GM21529 (cell line): Measurements from ENCODE around the gene EFNB2.

Source experiments
- ATAC-seq: cut with Tn5 transposase; IDR thresholded peaks from one replicate; pipeline ENCODE4 v1.9.1; 2021; ENCODE audit not compliant: unreplicated experiment

Gene EFNB2

DNA sequence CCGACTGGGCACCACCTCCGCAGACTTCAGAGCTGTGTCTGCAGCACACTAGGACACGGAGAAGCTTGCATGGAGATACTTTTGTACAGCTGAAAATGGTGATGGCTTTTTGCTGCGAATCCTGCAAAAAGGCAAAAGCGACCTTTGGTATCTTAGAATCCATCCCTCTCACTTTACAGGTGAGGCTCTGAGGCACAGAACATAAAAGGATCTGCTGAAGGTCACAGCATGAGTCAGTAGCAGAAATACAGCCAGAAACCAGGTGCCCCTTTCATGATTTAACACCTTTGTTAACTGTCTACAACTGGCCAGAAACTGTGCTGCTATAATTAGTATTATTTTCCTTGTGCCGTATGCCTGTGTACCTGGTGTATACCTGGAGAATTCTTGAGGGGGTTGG is 48.3 kb downstream of the EFNB2 start:
- no peak for ATAC-seq

DNA sequence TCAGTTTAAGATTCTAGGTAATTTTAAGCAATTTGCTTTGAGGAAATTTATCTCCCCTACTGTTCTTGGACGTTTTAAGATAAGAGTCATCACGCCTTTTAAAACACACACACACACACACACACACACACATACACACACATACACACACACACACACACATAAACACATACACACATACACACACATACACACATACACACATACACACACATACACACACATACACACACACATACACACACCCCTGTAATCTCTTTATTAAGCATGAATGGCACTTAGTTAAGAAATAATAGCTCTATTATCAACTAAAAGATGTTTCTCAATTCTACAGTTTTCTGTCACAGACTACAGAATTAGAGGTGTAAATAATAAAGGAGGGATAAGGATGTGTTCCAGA is 49.2 kb downstream of the EFNB2 start:
- ATAC-seq, result no peak

DNA sequence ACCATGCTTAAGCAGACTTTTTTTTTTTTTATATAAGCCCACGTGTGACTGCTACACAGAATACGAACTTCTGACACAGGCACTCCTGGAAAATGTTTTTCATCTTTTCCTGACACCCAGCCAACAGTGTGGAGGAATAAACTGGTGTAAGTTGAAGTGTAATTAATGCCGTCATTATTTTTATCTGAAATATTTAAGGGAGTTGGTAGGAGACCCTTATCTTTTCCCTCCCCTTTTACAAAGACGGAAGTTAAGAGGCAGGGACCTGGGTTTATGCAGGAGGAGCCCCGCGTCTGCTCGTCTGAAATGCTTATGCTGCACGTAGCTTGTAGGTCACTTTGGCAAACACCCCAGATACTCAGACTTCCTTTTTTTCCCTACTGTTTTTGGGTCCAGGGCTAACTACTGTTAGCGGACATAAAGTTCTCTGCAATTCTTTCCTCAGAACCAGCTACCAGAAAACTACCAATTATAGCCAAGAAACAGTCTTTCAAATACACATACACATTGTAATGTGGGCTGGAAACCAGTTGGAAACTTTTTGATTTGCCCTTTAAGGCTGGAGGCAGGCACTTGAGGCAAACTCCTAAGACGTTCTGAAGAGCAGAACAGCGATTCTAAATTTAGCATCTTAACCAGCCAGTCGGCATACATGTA is 50.8 kb downstream of the EFNB2 start:
- ATAC-seq, result no peak

DNA sequence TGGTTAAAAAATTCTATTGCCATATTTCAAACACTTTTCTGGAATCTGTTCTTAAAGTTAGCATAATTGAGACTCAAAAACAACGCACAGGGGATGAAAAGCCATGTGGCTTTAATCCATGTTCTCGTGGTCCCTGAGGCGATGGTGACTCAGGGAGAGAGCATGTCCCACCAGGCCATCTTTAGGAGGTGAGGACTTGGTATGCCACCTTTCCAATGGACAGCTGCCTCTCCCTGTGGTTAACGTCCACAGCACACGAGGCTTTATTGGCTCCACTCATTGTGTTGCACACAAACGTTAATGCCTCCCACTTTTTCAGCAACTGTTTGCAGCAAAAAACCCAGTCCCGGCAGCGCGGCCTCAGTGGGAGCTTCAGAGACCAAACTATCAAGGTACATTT is 51.4 kb downstream of the EFNB2 start:
- no peak for ATAC-seq

DNA sequence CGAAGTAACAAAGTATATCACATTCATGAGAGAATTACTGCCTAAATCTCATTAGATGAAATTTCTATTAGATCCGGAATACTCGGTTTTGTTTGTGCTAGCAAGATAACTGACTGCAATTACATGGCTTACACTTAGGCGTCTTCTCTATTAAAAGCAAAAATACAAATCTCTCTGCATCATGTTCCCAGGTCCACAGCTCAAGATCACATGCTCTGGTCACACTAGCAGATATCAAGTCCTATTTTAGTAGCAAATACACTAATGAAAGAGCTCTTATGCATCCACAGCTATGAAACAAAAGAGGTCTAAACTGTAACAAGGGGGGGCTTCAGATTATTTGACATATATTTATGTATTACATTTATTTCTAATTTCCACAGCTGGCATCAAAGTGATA is 53.5 kb downstream of the EFNB2 start:
- ATAC-seq, result no peak

DNA sequence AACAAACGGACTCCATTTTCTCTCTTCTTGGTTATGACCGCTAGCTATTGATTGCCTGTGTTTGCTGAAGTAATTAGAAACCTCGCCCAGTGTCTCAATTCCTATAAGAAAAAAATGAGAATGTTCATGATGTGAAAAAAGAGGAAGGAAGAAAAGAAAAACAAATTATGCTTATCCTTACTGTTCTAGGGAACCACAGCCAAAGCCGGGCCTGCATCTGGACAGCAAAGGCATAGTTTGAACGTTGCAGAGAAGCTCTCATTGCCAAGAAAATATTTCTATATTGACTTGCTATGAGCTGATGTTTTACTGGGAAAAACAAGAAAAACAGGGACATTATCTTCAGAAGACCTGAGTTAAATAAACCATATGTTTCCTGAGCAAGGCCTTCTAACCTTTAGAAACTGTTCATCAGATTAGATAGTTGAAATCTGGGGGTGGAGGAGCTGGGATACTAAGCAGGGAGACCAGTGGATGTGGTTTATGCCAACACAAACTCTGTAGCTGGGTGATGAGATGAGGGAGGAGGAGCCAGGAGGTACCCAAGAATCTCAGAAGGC is 55.0 kb downstream of the EFNB2 start:
- ATAC-seq, result no peak

DNA sequence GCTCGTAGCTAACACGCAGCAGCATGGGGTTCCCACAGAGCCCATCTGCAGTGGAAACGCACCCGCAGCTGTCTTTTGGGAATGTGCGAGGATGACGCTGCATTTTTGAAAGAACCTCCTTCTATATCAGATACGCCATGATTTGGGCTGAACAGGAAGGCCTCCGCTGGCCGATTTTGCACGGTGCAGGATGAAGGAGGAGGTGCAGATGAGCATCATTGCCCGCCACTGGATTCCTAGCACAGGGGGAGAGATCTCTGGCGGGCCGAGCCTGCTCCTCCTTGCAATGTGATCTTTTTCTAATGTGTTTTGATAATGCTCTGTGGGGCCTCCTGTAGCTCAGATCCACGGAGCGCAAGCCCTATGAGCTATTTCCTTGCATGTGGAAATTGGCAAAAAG is 55.5 kb downstream of the EFNB2 start:
- ATAC-seq, result no peak

DNA sequence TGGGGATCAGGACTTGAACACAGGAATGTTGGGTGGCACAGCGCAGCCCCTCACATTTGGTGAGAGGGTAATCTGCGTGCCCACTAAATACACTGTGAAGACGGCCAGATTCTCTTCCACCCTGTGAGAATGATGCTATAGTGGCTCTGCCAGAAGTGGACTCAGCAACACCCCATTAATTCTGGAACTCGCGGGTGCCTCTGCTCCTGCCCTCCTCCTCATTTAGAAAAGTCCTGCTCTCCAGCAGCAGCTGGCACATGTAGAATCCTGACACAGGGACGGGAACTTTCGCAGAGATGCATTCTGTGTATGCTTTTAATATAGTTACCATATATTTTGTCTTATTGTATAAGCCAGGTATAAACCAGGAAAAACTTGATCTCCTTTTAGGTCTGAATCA is 57.3 kb downstream of the EFNB2 start:
- ATAC-seq, result no peak

DNA sequence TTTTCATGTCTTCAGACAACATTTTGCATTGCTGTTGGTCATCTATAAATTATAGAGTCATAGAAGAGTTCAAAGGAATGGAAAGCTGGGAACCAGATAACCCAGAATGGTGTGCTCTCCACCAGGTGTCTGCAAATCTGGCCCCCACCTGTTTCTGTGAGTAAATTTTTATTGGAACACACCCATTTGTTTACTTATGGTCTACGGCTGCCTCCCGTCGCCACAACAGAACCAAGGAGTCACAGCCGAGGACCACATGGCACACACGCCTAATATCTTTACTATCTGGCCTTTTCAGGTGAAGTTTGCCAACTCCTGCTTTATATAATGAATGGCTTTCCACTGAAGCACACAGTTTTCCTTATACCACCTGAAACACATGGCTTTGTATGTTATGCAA is 58.2 kb downstream of the EFNB2 start:
- no peak for ATAC-seq

DNA sequence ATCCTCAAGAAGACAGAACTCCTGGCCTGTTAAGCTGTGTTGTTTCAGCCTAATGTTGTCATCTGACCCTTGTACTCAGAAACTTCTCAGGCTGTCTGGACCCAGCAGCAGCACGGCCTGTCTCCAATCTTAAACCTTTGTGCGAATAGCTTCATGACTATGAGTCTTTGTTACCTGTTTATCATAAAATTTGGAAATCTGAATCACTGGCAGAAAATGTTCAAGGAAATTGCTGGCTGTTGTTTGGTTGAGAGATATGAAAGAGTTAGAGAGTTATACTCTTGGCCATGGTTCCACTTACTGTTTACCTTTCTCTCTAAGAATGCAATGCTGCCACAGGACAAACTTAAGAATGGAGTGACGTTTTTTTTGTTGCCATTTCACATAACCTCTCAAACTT is 59.6 kb downstream of the EFNB2 start:
- ATAC-seq, result no peak

DNA sequence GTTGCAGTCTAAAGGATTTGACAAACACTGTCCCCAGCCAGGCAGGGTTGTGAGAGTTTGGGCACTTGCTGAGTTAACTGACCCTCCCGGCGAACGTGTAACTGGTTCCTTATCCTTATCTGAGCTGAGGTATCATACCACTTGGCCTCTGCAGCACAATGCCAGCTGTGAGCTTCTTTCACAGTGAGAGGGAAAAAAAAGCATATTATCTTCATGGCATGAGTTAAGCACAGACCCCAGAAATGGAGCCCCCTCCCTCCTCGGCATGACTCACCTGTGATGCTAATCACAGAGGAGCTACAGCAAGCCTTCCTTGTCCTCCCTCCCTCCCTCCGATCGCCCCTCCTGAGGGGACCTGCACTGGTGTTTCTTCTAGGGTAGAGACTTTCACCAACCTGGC is 60.5 kb downstream of the EFNB2 start:
- ATAC-seq, result no peak

DNA sequence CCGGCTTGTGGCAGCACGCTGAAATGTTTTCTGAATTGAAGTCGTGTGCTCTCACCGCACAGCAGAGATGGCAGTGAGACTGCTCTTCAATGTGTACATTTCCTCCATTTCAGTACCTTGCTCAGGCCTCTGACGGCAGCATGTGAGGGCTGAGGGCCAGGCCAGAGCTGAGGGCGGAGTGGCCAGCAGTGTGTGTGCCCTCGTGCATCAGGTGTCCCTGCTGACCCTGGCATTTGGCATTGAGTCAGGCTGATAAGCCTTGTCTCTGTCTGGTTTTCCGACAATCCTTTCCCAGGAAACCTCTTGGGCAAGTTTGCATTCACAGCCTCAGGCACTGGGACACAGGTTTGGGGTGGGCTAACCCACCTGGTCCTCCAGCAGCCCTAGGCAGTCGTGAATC is 62.3 kb downstream of the EFNB2 start:
- no peak for ATAC-seq

DNA sequence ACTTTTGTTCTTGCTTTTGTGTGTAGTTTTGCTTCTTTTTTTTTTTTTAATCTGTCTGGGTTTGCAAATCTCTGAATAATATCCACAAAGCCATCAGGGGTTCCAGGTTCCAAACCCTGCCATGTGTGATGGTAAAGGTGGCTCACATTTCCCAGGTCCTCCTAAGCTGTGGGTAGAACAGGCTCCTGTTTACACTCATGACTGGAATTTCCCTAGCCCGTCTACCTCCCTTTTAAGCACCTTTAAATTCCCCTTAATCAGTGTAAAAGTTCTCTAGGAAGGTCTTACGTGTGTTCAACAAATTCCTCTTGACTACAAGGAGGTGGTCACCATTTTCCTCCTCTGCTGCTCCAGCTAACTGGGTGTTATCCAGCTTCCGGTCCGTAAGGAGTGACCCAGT is 62.8 kb downstream of the EFNB2 start:
- no peak for ATAC-seq

DNA sequence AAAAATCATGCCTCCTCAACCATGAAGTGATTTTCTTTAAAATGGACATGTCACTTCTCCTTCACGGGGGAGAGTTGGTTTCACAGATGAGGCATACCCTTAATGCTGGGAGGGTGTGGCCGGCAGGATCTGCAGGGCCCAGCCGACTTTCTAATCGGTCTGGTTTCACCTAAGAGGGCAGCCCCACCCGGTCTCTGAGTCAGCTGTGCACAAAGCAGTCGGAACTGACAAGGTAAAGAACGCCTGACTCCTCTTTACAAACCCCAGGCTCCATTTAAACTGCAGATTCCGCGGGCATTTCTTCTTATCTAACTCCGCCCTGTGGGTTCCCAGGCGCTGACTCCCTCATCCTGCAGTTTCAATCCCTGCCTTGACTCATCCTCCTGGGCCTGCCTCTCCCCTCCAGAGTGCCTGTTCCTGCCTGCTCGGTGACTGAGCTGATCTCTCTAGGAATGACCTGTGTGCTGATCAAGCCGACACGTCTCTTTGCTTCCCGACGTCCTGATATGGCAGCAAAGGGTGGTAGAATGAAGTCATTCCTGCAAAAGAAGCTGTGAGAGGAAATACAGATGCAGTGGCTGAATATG is 63.4 kb downstream of the EFNB2 start:
- ATAC-seq, result peak; percentile 55

DNA sequence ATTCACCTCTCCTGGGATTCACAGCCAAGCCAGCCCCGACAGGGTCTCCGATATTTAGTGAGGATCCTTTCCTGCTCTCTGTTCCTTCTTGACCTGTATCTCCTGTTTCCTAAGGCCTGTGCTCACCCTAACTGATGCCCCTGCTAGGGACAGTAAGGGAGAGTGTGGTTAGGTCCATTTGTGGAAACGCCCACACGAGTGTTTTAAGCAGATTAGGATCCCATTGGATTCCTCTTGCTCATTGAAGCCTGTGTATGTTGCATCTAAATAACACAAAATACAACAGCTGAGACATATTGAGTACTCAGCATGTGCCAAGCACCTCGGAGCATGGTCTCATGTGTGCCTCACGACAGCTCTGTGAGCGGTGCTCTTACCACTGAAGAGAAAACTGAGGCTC is 64.9 kb downstream of the EFNB2 start:
- no peak for ATAC-seq

DNA sequence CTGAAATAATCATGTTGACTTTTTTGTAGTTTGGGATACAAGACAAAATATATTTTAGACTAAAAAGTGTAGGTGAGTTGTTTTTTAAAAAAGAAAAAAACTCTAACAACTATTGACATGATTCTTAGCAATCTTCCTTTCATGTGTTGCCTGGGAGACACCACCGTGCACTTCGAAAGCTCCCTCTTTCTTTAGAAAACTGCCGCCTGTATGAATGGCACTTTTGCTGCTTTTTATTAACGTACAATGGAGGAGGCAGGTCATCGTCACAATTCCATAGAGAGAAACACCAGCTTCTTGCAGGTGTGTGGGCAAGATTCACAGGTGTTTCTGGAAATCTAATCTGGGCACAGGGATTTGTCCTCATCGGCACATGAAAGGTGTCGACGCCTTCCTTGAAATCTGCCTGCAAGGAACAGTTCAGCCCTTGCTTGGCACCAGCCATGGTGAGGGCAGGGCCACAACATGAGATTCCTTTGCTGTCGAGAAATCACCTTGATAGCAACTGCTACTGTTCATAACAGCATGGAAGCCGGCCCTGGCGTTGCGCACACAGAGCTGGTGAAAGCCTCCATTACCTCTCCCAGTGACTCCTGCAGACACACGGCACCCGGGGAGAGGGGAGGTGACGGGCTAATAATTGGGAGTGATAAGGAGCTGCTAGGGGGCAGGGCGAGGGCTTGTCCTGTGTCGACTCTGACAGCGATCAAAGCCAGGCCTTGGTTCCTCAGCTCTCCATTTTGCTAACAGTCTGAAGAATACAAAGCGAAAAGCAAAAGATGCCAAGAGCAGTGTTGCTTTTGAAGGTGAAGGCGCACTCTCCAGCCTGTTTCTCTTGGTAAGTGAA is 66.5 kb downstream of the EFNB2 start:
- no peak for ATAC-seq

DNA sequence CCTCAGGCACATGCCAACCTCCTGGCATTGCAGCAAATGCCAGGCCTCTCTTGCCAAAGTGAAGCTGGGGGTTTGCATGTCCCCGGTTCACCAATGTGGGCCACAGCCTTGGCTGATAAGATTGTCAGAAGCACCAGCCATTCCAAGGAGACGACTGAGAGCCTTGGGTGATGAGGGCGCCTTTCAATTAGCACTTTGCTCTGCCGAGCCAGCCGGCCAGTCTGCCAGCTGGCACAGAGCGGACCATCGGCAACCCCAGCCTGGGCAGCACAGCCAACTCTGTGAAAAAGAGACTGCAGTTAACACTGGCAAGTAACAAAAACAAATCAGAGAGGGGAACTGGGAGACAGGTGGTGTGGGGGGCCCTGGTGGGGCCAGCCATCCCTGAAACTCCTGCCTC is 67.3 kb downstream of the EFNB2 start:
- ATAC-seq, result no peak

DNA sequence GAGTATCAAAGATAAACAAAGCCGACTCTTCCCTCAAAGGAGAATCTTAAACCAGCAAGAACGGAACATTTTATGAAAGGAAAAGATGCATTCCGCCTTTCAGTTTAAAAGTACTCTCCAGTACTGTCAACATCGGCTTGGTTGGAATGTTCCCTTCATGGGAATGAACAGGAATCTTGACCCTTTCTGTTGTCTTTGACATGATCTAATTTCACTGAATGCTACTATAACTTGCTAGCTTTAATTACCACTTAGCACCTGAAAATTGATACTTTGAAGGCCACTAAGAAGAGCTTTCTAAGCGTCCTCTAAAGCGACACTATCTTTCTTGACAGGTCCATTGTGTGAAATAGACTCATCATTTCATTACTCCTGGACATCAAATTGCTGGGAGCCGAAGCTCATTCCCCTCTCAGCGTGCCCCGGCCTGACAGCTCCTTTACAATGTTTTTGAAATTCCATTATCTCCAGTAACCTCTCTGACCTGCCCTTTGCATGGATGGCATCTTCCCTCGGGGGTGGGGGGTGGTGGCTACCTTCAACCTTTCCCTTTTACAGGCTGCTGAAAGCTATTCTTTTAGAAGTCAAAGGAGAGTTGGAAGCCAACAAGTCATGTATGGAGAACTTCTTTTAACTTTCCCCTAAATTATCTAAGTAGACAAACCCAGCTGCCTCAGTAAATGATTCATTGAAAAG is 67.9 kb downstream of the EFNB2 start:
- ATAC-seq, result no peak

DNA sequence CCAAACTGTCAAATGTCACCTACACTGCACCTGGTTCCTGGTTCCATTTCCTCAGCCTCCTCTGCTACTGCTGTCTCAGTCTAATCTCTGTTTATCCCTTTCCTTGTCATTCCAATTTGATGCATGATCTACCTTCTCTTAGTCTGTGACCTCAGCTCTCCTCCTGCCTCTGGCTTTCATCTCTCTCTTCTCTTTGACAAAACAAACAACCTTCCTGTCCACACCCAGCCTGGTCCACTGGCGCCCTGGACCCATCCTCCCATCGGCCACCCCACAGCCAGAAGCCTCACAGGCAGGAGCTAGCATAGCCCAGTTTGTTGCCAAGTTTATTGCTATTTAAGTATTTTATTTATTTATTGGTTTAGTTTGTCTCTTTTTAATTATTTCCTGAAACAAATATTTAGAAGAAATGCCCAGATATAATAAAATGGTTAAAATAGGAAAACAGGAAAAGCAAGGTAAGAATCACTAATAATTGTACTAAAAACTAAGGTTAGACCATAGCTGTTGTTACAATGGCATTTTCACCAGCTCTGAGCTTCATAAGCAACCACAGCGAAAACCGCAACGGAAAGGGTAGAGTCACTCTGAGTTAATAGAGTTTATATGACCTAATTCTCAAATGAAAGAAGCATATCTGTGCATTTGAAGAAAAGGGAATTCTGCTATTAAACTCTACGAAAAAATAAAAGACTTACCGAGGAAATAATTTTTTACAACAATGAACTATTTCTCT is 68.6 kb downstream of the EFNB2 start:
- ATAC-seq, result no peak

DNA sequence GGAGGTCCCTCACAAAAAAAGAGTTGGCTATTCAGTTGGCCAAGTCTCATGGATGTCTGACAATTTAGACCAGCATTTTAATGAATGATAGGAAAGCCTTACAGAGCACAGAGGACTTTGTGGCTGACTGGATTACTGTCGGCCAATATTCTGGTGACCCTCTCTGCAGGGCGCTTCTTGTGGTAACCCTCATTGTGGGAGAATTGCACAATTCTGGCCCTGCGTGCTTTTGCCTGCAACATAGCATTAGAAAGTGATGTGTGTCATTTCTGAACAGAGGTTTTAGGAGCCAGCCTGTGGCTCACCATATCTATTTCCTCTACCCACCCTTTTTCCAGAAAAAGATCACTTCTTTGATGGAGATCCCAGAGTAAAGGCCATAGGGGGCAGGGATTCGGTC is 71.4 kb downstream of the EFNB2 start:
- no peak for ATAC-seq

DNA sequence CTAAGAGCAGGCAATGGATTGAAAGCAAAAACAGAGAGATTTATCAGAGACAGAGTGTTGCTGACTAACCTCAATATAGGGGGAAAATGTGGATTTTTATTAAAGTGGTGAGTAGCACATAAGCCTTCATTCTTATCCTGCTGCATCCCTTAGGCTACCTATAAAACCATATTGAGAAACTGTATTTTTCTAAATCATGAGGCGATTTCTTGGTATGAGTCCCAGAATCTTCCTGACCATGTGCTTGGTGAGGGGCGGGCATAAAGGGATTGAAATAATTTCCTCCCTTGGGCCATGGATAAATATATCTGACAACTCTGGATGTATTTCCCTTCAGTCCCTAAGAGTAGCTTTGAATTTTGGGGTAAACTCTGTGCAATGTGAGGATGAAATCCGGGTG is 72.8 kb downstream of the EFNB2 start:
- no peak for ATAC-seq
